LNCAP (cell line): ENCODE measurements around the gene ELMO1.

Source experiments
- TF ChIP-seq, protein P1 (sequence below): fragments of 450-650 bp; IDR thresholded peaks from 2 replicates; pipeline ENCODE4 v1.5.1; 2017; ENCODE audit warnings: mild to moderate bottlenecking

ELMO1 gene

GRCh38 chr7:37364856-37365255, 83.8 kb downstream of the ELMO1 start:
- TF ChIP-seq, protein P1, sequence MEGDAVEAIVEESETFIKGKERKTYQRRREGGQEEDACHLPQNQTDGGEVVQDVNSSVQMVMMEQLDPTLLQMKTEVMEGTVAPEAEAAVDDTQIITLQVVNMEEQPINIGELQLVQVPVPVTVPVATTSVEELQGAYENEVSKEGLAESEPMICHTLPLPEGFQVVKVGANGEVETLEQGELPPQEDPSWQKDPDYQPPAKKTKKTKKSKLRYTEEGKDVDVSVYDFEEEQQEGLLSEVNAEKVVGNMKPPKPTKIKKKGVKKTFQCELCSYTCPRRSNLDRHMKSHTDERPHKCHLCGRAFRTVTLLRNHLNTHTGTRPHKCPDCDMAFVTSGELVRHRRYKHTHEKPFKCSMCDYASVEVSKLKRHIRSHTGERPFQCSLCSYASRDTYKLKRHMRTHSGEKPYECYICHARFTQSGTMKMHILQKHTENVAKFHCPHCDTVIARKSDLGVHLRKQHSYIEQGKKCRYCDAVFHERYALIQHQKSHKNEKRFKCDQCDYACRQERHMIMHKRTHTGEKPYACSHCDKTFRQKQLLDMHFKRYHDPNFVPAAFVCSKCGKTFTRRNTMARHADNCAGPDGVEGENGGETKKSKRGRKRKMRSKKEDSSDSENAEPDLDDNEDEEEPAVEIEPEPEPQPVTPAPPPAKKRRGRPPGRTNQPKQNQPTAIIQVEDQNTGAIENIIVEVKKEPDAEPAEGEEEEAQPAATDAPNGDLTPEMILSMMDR, result no peak

DNA sequence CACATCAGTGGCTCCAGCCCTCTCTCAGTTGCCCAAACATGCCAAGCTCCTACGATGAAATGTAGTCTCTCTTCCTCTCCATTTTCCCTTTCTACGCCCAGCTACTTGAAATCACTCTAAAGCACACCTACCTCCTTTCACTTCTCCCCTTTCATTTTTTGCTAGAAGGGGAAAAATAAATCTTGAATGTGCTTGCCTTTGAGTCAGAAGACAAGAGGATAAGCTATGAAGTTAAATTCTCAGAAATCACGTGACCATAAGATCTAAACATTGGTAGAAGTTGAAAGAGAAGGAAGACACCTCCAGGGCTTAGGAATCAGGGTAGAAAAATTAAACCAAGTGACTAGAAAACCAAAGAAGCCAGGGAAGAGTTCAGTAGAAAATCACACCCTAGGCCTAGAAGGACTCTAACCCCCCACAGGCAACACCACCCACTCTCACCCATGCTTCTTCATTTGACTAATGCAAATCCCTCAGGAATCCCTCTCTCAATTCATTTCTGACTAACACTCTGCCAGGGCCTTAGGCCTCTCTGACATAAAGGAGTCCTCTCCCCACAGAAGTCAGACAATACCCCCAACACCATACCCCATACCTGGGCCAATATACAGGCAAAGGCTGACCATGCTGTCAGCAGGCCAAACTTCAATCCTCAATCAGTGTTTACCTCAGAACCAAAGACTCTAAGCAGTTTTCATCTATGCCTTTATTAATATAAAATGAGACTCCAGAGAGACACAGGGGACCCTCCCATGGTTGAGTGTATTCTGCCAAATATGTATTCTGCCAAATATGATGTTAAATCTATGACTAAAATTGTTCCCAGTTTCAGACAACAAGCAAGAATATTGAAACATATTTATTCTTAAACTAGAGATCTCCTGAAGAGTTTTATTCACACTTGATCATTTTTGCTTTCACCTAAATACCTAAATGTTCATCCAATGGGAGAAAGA, 84.8 kb downstream of the ELMO1 start:
- TF ChIP-seq, protein P1, result no peak

- TF ChIP-seq, protein P1, result no peak
Measured at GRCh38 chr7:37362802-37363201, 85.9 kb downstream of the ELMO1 start.

GRCh38 chr7:37360484-37360883, 88.2 kb downstream of the ELMO1 start:
- TF ChIP-seq, protein P1, result no peak

DNA sequence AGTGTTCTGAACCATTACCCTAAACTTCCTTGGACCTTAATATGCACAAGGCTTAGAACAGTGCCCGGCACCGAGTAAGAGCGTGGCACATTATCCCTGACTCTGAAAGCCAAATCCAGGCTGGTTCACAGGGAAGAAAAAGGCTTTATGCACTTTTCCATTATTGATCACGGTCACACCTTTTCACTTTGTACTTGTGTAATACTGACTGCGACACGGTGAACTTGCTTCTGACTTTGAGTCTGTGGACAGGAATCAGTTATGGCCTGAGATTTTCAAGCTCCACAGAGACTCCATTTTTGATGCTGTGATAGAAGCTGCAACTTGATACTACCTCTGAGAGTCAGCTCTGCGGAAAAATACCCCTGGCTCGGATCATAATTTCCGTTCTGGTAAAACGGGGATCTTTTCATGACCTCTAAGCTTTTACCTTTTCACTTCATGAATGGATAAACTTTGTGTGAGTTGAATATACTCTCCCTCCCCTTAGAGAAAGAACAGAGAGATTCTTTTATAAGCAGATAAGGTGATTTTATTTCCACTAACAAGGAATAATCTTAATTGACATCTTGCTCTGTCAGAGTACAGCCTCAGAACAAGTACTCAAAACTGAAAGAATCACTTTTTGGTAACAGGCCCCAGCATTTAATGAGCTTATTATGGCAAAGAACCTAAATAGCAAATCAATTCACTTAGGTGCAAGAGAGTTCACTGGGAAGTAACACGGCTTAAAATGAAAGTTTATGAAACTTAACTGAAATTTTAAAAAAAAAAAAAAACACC, 88.8 kb downstream of the ELMO1 start:
- TF ChIP-seq, protein P1, result no peak

DNA sequence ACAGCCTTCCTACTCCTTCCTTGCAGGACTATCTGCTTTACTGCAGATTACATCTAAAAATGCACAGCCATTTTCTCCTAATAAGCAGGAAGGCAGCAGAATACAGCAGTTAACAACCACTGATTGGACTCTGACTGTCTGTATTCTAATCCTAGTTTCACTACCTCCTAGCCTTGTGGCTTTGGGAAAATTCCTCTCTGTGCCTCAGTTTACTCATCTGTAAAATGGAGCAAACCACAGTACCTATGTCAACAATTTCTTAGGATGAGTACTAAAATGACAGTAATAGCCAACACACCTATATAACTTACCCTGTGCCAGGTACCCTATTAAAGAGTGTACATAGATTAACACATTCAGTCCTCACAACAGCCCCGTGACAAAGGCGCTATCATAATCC, 89.5 kb downstream of the ELMO1 start:
- TF ChIP-seq, protein P1, result no peak

- TF ChIP-seq, protein P1, result no peak
Measured at GRCh38 chr7:37357637-37357996, 91.0 kb downstream of the ELMO1 start.
